IPS-18a (cell line): ENCODE data around the gene NTRK1.
A peak's percentile ranks its signal among the peaks of the same experiment; 100 is the strongest.

Experiments used
- H3K27ac ChIP-seq: one replicate; pipeline ENCODE4 v1.5.1; 2013; ENCODE audit warnings: low read length
- H3K27me3 ChIP-seq: one replicate; pipeline ENCODE4 v1.6.1; 2013; ENCODE audit warnings: mild to moderate bottlenecking, low read length; ENCODE audit not compliant: control insufficient read depth, insufficient read depth
- H3K36me3 ChIP-seq: one replicate; pipeline ENCODE4 v1.6.1; 2013; ENCODE audit warnings: low read depth, low read length; ENCODE audit not compliant: control insufficient read depth
- H3K4me1 ChIP-seq: one replicate; pipeline ENCODE4 v1.6.1; 2013; ENCODE audit warnings: low read depth, low read length; ENCODE audit not compliant: control insufficient read depth
- H3K4me3 ChIP-seq: one replicate; pipeline ENCODE4 v1.5.1; 2013; ENCODE audit warnings: low read length
- H3K9ac ChIP-seq: one replicate; pipeline ENCODE4 v1.6.1; 2013; ENCODE audit warnings: mild to moderate bottlenecking, low read length, moderate library complexity
- H3K9me3 ChIP-seq: one replicate; pipeline ENCODE4 v1.6.1; 2013; ENCODE audit warnings: low read depth, low read length; ENCODE audit not compliant: control insufficient read depth

Gene NTRK1

DNA sequence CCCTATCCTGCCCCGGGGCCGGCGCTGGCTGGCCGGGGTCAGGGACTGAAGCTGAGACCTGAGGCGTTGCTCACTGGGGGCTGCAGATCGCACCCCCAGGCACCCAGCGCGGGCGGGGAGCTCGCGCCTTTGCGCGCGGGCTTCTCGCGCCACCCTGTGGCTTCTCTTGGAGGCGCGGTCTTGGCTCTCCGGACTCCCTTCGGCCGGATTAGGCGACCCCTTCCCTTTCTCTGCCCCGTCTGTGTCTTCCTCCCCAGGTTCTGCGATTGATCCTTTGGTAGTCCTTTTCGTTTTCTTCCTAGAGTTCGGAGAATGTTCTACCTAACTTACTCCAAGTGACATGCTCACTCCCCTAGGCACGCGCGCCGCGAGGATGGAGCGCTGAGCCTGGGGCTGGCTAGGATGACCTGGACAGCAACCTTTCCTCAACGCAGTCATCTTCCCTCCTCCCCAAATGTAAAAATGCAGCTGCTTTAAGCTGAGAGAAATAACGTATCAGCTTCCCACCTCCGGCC is 495 bp upstream of the NTRK1 start:
- peaks cover 6% of the 10 kb centered on the region for H3K4me1 ChIP-seq
- peak overlapping the region; percentile 49 for H3K4me3 ChIP-seq
- no peak overlapping the region for H3K27ac ChIP-seq
- H3K9me3 ChIP-seq = no peaks in the 10 kb centered on the region
- H3K27me3 ChIP-seq = peaks cover 84% of the 10 kb centered on the region
- H3K9ac ChIP-seq = no peak overlapping the region
- no peaks in the 10 kb centered on the region for H3K36me3 ChIP-seq

GRCh38 chr1:156862584-156862983 is 1.9 kb downstream of the NTRK1 start:
- peaks cover 68% of the 10 kb centered on the region for H3K27me3 ChIP-seq
- no peaks in the 10 kb centered on the region for H3K36me3 ChIP-seq
- H3K9me3 ChIP-seq = no peaks in the 10 kb centered on the region
- H3K4me3 ChIP-seq = no peak overlapping the region
- H3K27ac ChIP-seq = no peak overlapping the region
- H3K4me1 ChIP-seq = peaks cover 11% of the 10 kb centered on the region
- H3K9ac ChIP-seq = no peak overlapping the region

DNA sequence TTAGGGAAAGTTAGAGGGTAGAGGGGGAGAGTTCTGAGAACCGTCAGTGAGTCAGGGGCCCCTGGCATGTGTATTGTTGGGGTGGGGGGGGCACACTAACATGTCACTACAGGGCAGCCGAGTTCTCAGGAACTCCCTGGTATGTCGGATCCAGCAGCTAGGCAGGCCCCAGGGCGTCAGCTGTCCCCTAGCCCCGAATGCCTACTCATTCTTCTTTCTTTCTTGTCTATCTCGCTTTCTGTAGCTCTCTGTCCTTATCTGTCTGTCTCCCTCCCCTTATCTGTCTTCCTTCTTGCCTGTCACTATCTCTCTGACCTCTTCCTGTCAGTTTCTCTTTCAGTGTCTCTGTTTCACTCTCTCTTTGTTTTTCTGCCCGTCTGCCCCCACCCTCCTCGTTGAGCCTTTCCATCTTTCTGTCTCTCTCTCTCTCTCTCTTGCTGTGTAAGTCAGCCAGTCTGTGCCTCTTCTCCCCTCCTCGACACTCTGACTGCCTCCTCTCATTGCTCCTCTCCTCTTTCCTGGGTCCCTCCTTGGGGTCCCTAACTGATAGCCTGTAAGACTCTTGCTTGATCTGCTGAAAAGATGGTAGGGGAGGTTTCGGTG is 2.4 kb downstream of the NTRK1 start:
- Histone ChIP-seq H3K27me3 (peaks cover 63% of the 10 kb centered on the region), H3K27ac (no peak overlapping the region)

DNA sequence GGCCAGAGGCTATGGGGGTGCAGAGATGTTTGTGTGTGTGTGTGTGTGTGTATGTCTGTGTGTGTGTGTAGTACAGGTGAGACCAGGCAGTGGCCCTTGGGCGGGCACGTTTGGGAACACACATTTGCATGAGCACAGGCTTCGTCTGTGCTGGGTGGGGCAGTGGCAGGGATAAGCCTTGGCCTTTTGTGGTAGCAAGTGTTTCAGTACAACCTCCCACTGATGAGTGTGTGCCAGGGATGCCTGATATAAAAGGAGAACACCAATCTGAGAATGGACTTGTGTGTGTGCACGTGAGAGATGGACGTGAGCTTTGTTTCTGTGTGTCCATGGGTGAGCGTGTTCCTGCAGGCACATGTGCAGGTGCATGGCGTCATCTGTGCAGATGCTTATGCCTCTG is 3.0 kb downstream of the NTRK1 start:
- Histone ChIP-seq H3K36me3 (no peaks in the 10 kb centered on the region), H3K4me3 (no peak overlapping the region), H3K27me3 (peaks cover 57% of the 10 kb centered on the region), H3K4me1 (peaks cover 6% of the 10 kb centered on the region), H3K9ac (no peak overlapping the region), H3K9me3 (no peaks in the 10 kb centered on the region), H3K27ac (no peak overlapping the region)

More for the DNA sequence above, 2.4 kb downstream of the NTRK1 start:
- peaks cover 11% of the 10 kb centered on the region for H3K4me1 ChIP-seq
- H3K9ac ChIP-seq = no peak overlapping the region
- H3K36me3 ChIP-seq = no peaks in the 10 kb centered on the region
- no peak overlapping the region for H3K4me3 ChIP-seq
- no peaks in the 10 kb centered on the region for H3K9me3 ChIP-seq

- H3K27ac ChIP-seq = no peak overlapping the region
- H3K9ac ChIP-seq = no peak overlapping the region
- no peak overlapping the region for H3K4me3 ChIP-seq
- peaks cover 46% of the 10 kb centered on the region for H3K27me3 ChIP-seq
- H3K36me3 ChIP-seq = no peaks in the 10 kb centered on the region
- peaks cover 6% of the 10 kb centered on the region for H3K4me1 ChIP-seq
- H3K9me3 ChIP-seq = no peaks in the 10 kb centered on the region
Measured at GRCh38 chr1:156864796-156865195, 4.1 kb downstream of the NTRK1 start.

DNA sequence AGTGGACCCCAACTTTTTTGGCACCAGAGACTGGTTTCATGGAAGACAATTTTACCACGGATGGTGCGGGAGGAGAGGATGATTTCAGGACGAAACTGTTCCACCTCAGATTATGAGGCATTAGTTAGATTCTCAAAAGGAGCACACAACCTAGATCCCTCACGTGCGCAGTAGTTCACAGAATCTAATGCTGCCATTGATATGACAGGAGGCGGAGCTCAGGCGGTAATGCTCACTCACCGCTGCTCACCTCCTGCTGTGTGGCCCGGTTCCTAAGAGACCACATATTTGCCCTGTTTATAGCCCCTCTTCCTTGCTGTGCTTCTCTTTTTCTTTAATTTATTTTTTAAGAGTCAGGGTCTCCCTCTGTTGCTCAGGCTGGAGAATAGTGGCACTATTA is 4.6 kb downstream of the NTRK1 start:
- Histone ChIP-seq H3K4me3 (no peak overlapping the region), H3K27me3 (peaks cover 41% of the 10 kb centered on the region), H3K36me3 (no peaks in the 10 kb centered on the region), H3K27ac (no peak overlapping the region), H3K4me1 (peaks cover 6% of the 10 kb centered on the region), H3K9me3 (no peaks in the 10 kb centered on the region), H3K9ac (no peak overlapping the region)

DNA sequence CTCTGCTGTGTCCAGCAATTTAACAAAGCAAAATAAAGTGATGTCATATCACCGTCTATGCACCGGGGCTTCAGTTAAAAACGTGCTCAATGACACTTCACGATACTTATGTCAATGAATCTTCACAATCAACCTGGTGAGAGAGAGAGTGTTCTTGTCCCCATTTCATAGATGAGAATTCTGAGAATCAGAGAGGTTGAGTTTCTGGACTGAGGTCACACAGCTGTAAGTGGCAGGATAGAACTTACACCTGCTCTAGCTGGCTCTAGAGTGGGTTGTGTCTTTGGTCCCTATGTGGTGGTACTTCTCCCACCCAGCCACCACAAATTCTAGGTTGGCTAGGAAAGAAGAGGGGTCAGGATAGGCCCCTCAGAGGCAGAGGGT is 5.2 kb downstream of the NTRK1 start:
- peaks cover 37% of the 10 kb centered on the region for H3K27me3 ChIP-seq
- no peak overlapping the region for H3K4me3 ChIP-seq
- H3K9me3 ChIP-seq = no peaks in the 10 kb centered on the region
- no peak overlapping the region for H3K27ac ChIP-seq
- H3K4me1 ChIP-seq = peaks cover 6% of the 10 kb centered on the region
- no peak overlapping the region for H3K9ac ChIP-seq
- no peaks in the 10 kb centered on the region for H3K36me3 ChIP-seq

- H3K27me3 ChIP-seq = peaks cover 33% of the 10 kb centered on the region
- H3K4me1 ChIP-seq = peaks cover 6% of the 10 kb centered on the region
- no peak overlapping the region for H3K4me3 ChIP-seq
- H3K9ac ChIP-seq = no peak overlapping the region
- no peaks in the 10 kb centered on the region for H3K36me3 ChIP-seq
- no peaks in the 10 kb centered on the region for H3K9me3 ChIP-seq
- no peak overlapping the region for H3K27ac ChIP-seq
Measured at GRCh38 chr1:156866249-156866909, 5.7 kb downstream of the NTRK1 start.

GRCh38 chr1:156868341-156868740 is 7.7 kb downstream of the NTRK1 start:
- Histone ChIP-seq H3K36me3 (no peaks in the 10 kb centered on the region), H3K27ac (no peak overlapping the region), H3K9ac (no peak overlapping the region), H3K9me3 (no peaks in the 10 kb centered on the region), H3K4me1 (peaks cover 6% of the 10 kb centered on the region), H3K4me3 (no peak overlapping the region), H3K27me3 (peaks cover 13% of the 10 kb centered on the region)

GRCh38 chr1:156869455-156869854 is 8.8 kb downstream of the NTRK1 start:
- H3K9me3 ChIP-seq = no peaks in the 10 kb centered on the region
- H3K4me1 ChIP-seq = peaks cover 6% of the 10 kb centered on the region
- no peak overlapping the region for H3K4me3 ChIP-seq
- no peaks in the 10 kb centered on the region for H3K36me3 ChIP-seq
- H3K27ac ChIP-seq = no peak overlapping the region
- H3K9ac ChIP-seq = no peak overlapping the region
- H3K27me3 ChIP-seq = peaks cover 3% of the 10 kb centered on the region

DNA sequence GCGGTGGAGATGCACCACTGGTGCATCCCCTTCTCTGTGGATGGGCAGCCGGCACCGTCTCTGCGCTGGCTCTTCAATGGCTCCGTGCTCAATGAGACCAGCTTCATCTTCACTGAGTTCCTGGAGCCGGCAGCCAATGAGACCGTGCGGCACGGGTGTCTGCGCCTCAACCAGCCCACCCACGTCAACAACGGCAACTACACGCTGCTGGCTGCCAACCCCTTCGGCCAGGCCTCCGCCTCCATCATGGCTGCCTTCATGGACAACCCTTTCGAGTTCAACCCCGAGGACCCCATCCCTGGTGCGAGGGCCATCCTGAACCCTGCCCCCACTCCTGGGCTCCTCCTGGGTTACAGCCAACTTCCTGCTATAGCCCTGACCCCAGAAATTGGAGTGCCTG is 13.0 kb downstream of the NTRK1 start:
- no peak overlapping the region for H3K9ac ChIP-seq
- no peak overlapping the region for H3K27ac ChIP-seq
- peaks cover 4% of the 10 kb centered on the region for H3K4me1 ChIP-seq
- H3K4me3 ChIP-seq = no peak overlapping the region
- no peaks in the 10 kb centered on the region for H3K36me3 ChIP-seq
- peaks cover 34% of the 10 kb centered on the region for H3K27me3 ChIP-seq
- no peaks in the 10 kb centered on the region for H3K9me3 ChIP-seq

DNA sequence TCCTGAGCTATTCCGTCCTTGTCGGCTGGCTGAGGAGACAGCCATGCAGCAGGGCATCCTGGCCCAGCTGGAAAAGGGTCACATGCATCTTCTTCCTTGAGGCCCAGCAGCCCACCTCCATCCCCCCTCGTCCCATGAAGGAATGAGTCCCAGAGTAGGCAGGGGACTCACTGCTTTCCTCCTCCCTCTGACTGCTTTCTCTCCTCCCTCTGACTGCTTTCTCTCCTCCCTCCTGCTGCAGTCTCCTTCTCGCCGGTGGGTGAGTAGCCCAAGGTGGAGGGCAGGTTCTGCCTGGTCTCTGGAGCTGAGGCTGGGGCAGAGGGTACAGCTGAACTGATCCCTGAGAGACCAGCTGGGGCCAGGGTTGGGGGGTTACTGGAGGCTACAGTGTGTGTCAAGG is 13.5 kb downstream of the NTRK1 start:
- H3K9ac ChIP-seq = no peak overlapping the region
- no peaks in the 10 kb centered on the region for H3K36me3 ChIP-seq
- no peak overlapping the region for H3K27ac ChIP-seq
- no peaks in the 10 kb centered on the region for H3K9me3 ChIP-seq
- H3K4me1 ChIP-seq = peaks cover 4% of the 10 kb centered on the region
- H3K4me3 ChIP-seq = no peak overlapping the region
- peaks cover 38% of the 10 kb centered on the region for H3K27me3 ChIP-seq
